ENCODE measurements around the gene MAP1LC3B2. TPM values are rescaled to one million over a fixed set of nuclear protein-coding genes. Genes with fewer than 3 reads are reported as not detected.

Gene MAP1LC3B2
- polyA plus RNA-seq, 1 experiment, result 3.8 TPM

GRCh38 chr12:116524964-116525379 lies 34.2 kb upstream of the MAP1LC3B2 start:
- no peak for DNase-seq (ENCODE audit: low read depth, low spot score)
- Histone ChIP-seq H3K27me3 (ENCODE audit: control insufficient read depth, insufficient read depth, low read length) (no peaks in the 10 kb centered on the region), H3K9me3 (ENCODE audit: control insufficient read depth, insufficient read depth, low read length) (no peaks in the 10 kb centered on the region; the same call in 1 of the 2 replicates), H3K27ac (ENCODE audit: low read depth, low read length) (no peak overlapping the region), H3K4me3 (ENCODE audit: low read depth, low read length) (no peak overlapping the region)
- CTCF ChIA-PET, result interaction anchor here (1.1 kb wide), 1 partner anchor 16 kb away, joined by 4 read pairs; no protein-coding TSS in a partner anchor
- peak; percentile 13; the same call in 1 of the 2 replicates for TF ChIP-seq CTCF (IDR thresholded peaks at IDR 0.05; ENCODE audit: low read depth, low read length)
- POLR2A ChIA-PET, result interaction anchor here (0.7 to 2.0 kb wide), 2 partner anchors 9 to 91 kb away, joined by 3 to 9 read pairs; no protein-coding TSS in a partner anchor

- ChIA-PET CTCF (interaction anchor here (0.6 to 1.1 kb wide), 2 partner anchors 16 to 59 kb away, joined by 3 to 4 read pairs; no protein-coding TSS in a partner anchor), POLR2A (interaction anchor here (0.5 to 2.0 kb wide), 4 partner anchors 8 to 140 kb away, joined by 3 to 9 read pairs (median 4); no protein-coding TSS in a partner anchor)
- no peak for TF ChIP-seq CTCF (IDR thresholded peaks at IDR 0.05; ENCODE audit: low read depth, low read length)
- Histone ChIP-seq H3K27ac (ENCODE audit: low read depth, low read length) (peak overlapping the region; percentile 90), H3K9me3 (ENCODE audit: control insufficient read depth, insufficient read depth, low read length) (no peaks in the 10 kb centered on the region; the same call in 1 of the 2 replicates), H3K4me3 (ENCODE audit: low read depth, low read length) (peak overlapping the region; percentile 27), H3K27me3 (ENCODE audit: control insufficient read depth, insufficient read depth, low read length) (no peaks in the 10 kb centered on the region)
- peak; percentile 76 for DNase-seq (ENCODE audit: low read depth, low spot score)
Observed at GRCh38 chr12:116525418-116526001, 33.7 kb upstream of the MAP1LC3B2 start.

GRCh38 chr12:116528065-116528464 lies 31.1 kb upstream of the MAP1LC3B2 start:
- TF ChIP-seq CTCF (IDR thresholded peaks at IDR 0.05; ENCODE audit: low read depth, low read length), result no peak
- DNase-seq (ENCODE audit: low read depth, low spot score), result no peak
- Histone ChIP-seq H3K27ac (ENCODE audit: low read depth, low read length) (peak overlapping the region; percentile 47), H3K4me3 (ENCODE audit: low read depth, low read length) (no peak overlapping the region), H3K27me3 (ENCODE audit: control insufficient read depth, insufficient read depth, low read length) (no peaks in the 10 kb centered on the region), H3K9me3 (ENCODE audit: control insufficient read depth, insufficient read depth, low read length) (no peaks in the 10 kb centered on the region)
- ChIA-PET CTCF (interaction anchor here (0.6 kb wide), 1 partner anchor 18 kb away, joined by 4 read pairs; no protein-coding TSS in a partner anchor), POLR2A (no interaction called here)

- DNase-seq (ENCODE audit: low read depth, low spot score), result no peak
- POLR2A ChIA-PET, result no interaction called here
Observed at GRCh38 chr12:116528498-116528897, 30.7 kb upstream of the MAP1LC3B2 start.

More at GRCh38 chr12:116528498-116528897, 30.7 kb upstream of the MAP1LC3B2 start:
- H3K27ac ChIP-seq (ENCODE audit: low read depth, low read length), result peak overlapping the region; percentile 47
- TF ChIP-seq CTCF (IDR thresholded peaks at IDR 0.05; ENCODE audit: low read depth, low read length), result no peak
- no peaks in the 10 kb centered on the region for H3K27me3 ChIP-seq (ENCODE audit: control insufficient read depth, insufficient read depth, low read length)
- no peak overlapping the region for H3K4me3 ChIP-seq (ENCODE audit: low read depth, low read length)
- CTCF ChIA-PET, result interaction anchor here (0.6 kb wide), 1 partner anchor 17 kb away, joined by 4 read pairs; no protein-coding TSS in a partner anchor
- H3K9me3 ChIP-seq (ENCODE audit: control insufficient read depth, insufficient read depth, low read length), result no peaks in the 10 kb centered on the region

All from AG04450 (cell line).